LNCaP clone FGC (cell line): ENCODE measurements around the gene ERBB4.

Experiments
- DNase-seq: peaks from one replicate; pipeline ENCODE4 v3.0.0-alpha.2; 2011; ENCODE audit warnings: low read depth
- H3K4me3 ChIP-seq: 2 replicates; pipeline ENCODE4 v1.5.1; 2011; ENCODE audit warnings: mild to moderate bottlenecking, low read depth, low read length, control low read depth
- TF ChIP-seq, protein P1 (sequence below): IDR thresholded peaks from 2 replicates; pipeline ENCODE4 v1.5.1; 2012; ENCODE audit warnings: mild to moderate bottlenecking; ENCODE audit not compliant: control insufficient read depth, insufficient read depth; ENCODE audit errors: extremely low read depth

ERBB4 gene

GRCh38 chr2:212269005-212269404, 269.6 kb downstream of the ERBB4 start:
- TF ChIP-seq, protein P1, sequence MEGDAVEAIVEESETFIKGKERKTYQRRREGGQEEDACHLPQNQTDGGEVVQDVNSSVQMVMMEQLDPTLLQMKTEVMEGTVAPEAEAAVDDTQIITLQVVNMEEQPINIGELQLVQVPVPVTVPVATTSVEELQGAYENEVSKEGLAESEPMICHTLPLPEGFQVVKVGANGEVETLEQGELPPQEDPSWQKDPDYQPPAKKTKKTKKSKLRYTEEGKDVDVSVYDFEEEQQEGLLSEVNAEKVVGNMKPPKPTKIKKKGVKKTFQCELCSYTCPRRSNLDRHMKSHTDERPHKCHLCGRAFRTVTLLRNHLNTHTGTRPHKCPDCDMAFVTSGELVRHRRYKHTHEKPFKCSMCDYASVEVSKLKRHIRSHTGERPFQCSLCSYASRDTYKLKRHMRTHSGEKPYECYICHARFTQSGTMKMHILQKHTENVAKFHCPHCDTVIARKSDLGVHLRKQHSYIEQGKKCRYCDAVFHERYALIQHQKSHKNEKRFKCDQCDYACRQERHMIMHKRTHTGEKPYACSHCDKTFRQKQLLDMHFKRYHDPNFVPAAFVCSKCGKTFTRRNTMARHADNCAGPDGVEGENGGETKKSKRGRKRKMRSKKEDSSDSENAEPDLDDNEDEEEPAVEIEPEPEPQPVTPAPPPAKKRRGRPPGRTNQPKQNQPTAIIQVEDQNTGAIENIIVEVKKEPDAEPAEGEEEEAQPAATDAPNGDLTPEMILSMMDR, result no peak
- no peak overlapping the region for H3K4me3 ChIP-seq
- no peak for DNase-seq

GRCh38 chr2:212266297-212266696, 272.3 kb downstream of the ERBB4 start:
- TF ChIP-seq, protein P1, result no peak
- no peak overlapping the region for H3K4me3 ChIP-seq
- DNase-seq, result no peak

- H3K4me3 ChIP-seq, result no peak overlapping the region
- DNase-seq, result no peak
- TF ChIP-seq, protein P1, result no peak
Measured at GRCh38 chr2:212265777-212266176, 272.8 kb downstream of the ERBB4 start.

DNA sequence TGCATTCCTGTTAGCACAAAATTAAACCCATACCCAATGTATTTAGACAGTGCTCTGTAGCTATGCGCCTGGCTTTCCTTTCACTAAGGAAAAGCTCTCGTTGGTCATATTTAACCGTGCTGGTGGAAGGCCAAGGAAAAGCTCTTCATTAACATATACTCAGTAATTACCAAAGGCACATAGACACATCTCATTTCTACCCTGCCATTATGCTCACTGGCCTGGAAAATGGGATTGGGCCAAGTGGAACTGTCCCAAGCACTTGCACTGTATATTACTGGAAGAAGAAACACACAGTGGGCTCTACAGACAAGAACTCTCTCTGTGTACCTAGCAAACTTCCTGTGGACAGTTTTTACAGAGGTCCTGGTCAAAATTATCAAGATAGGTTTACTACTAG, 274.4 kb downstream of the ERBB4 start:
- no peak for DNase-seq
- TF ChIP-seq, protein P1, result no peak
- no peak overlapping the region for H3K4me3 ChIP-seq

GRCh38 chr2:212259226-212259625, 279.4 kb downstream of the ERBB4 start:
- no peak overlapping the region for H3K4me3 ChIP-seq
- TF ChIP-seq, protein P1, result no peak
- no peak for DNase-seq

DNA sequence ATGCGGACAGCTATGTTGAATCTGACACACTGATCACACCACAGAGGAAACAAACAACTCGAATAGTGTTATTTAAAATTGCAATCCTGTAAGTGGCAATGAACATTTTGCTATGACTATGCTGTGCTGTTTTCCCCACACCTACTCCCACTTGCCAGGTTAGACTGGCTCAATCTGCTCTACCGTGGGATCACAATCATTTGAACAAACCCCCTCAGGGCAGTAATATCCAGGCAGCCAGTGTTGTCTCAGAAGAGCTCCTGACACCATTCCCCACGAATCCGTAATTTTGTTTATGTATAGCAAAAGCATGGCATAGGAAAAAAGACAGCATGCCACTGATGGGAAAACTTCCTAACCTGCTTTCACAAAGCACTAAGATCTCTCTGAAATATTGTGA, 284.3 kb downstream of the ERBB4 start:
- no peak overlapping the region for H3K4me3 ChIP-seq
- TF ChIP-seq, protein P1, result no peak
- DNase-seq, result no peak

DNA sequence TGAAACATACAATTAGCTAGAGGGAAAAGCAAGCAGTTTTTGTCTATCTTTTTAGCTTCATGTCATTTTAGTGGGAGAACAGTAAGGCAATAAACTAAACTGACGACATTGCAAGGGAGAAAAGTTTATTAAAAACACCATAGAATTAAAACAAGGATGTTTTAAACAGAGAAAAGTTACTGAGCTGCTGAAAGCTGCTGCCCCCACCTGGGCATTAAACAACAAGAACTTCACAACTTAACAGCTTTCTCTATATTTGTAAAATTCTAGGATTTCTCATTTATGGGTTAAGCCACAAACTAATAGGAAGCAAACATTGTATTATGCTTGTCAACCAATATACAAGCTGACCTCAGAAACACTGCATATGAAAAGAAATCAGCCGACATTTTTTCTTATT, 289.2 kb downstream of the ERBB4 start:
- no peak for DNase-seq
- TF ChIP-seq, protein P1, result peak; percentile 45
- no peak overlapping the region for H3K4me3 ChIP-seq
